ENCODE measurements around the gene FCHSD1.
A peak's percentile ranks its signal among the peaks of the same experiment; 100 is the strongest.

DNA sequence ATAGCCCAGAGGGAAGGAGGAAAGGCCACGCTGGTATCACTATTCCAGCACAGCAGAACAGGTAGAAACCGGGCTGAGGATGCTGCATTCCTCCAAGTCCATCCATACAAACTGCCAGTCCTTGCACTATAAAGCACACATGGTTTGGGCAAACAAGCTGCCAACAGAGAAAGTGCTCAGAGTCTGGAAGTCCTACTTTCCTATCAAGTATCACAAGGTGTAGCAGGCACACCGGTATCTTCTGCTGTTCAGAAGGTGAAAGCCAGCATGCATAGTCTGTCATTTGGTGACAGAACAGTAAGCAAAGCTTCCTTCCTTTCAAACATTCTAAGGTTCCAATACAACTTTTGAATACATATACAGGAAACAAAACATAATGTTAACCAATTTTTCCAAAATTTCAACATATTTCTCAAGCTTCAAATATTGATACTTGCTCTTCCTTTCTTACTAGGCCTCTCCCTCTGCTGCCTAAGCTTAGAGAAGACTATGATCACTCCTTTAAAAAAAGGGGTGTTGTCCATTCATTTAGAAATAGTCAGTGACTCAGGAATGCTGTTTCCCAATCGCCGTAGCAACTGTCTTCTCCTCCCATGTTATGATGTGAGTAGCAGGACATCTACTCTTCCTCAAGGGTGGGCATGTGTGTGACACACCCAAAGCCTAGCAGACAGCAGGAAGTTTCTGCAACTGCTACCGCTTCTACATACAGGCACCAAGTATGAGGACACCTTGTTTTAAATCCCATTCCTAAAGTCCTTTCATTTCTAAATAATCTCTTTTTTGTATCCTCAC lies 47.1 kb downstream of the FCHSD1 start:
- TF ChIP-seq, protein P1, sequence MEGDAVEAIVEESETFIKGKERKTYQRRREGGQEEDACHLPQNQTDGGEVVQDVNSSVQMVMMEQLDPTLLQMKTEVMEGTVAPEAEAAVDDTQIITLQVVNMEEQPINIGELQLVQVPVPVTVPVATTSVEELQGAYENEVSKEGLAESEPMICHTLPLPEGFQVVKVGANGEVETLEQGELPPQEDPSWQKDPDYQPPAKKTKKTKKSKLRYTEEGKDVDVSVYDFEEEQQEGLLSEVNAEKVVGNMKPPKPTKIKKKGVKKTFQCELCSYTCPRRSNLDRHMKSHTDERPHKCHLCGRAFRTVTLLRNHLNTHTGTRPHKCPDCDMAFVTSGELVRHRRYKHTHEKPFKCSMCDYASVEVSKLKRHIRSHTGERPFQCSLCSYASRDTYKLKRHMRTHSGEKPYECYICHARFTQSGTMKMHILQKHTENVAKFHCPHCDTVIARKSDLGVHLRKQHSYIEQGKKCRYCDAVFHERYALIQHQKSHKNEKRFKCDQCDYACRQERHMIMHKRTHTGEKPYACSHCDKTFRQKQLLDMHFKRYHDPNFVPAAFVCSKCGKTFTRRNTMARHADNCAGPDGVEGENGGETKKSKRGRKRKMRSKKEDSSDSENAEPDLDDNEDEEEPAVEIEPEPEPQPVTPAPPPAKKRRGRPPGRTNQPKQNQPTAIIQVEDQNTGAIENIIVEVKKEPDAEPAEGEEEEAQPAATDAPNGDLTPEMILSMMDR (IDR thresholded peaks at IDR 0.05), result no peak
- TF ChIP-seq POLR2AphosphoS5 (IDR thresholded peaks at IDR 0.05; ENCODE audit: insufficient read depth in 1 of 2, low read depth in 1 of 2), result peak in 1 of 2 donors; percentile 84
